ENCODE results near the gene CP.

DNA sequence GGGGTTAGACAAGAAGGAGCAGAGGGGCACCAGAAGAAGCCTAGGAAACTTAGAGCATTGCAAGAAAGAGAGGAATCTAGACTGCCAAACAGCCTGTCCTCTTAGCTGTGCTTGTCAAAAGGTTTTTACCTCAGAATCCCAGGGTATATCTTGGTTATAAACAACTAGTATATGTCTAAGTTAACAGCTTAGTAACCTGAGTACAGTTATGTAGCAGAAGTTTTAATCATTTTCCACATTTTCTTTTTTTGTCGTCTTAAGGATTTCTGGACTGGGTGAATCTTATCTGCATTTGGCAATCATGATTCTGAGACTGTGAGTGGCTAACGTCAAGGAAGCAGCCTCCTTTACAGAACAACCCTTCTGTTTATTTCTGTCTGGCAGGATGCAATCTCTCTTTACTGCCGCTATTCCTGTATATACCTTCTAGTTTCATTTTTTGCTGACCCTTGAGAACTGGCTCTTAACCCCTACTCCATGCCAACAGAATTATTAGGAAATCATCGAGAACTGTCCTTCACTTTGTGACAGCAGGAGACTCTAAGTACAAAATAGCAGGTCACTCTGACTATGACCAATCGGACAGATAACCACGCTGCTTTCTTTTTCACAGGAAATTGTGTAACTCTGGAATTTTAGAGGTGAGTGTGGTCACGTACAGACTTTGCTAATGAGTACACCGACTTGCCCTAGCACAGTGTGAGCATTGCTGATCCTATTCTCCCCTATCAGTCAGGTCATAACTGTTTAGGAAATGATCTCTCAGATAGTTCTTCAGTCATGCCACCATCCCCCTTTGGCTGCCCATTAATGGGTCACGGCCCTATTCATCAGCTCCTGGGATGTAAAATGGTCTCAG lies 3.3 kb upstream of the CP start:
- TF ChIP-seq, protein P1, sequence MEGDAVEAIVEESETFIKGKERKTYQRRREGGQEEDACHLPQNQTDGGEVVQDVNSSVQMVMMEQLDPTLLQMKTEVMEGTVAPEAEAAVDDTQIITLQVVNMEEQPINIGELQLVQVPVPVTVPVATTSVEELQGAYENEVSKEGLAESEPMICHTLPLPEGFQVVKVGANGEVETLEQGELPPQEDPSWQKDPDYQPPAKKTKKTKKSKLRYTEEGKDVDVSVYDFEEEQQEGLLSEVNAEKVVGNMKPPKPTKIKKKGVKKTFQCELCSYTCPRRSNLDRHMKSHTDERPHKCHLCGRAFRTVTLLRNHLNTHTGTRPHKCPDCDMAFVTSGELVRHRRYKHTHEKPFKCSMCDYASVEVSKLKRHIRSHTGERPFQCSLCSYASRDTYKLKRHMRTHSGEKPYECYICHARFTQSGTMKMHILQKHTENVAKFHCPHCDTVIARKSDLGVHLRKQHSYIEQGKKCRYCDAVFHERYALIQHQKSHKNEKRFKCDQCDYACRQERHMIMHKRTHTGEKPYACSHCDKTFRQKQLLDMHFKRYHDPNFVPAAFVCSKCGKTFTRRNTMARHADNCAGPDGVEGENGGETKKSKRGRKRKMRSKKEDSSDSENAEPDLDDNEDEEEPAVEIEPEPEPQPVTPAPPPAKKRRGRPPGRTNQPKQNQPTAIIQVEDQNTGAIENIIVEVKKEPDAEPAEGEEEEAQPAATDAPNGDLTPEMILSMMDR (IDR thresholded peaks at IDR 0.05), result no peak
- TF ChIP-seq POLR2A (IDR thresholded peaks at IDR 0.05), result peak in 1 of 2 donors; percentile 21
